GM12891 (cell line): ENCODE data around the gene CASP8AP2.

Source experiments
- PAX5 ChIP-seq: IDR thresholded peaks from 2 replicates; pipeline ENCODE4 v1.6.1; 2011; ENCODE audit warnings: low read length, moderate library complexity, mild to moderate bottlenecking; ENCODE audit not compliant: insufficient read depth, severe bottlenecking
- POLR2A ChIP-seq: IDR thresholded peaks from 2 replicates; pipeline ENCODE4 v1.6.1; 2011; ENCODE audit warnings: low read depth, low read length, control low read depth
- POLR2AphosphoS5 ChIP-seq: IDR thresholded peaks from 2 replicates; pipeline ENCODE4 v1.6.1; 2011; ENCODE audit warnings: low read depth, low read length, control low read depth
- POU2F2 ChIP-seq: IDR thresholded peaks from 2 replicates; pipeline ENCODE4 v1.6.1; 2011; ENCODE audit warnings: low read depth, mild to moderate bottlenecking, control low read depth, low read length, moderate library complexity
- SPI1 ChIP-seq: IDR thresholded peaks from 2 replicates; pipeline ENCODE4 v1.6.1; 2011; ENCODE audit warnings: low read depth, low read length, control low read depth
- TAF1 ChIP-seq: IDR thresholded peaks from 2 replicates; pipeline ENCODE4 v1.6.1; 2011; ENCODE audit warnings: low read depth, low read length, control low read depth

GRCh38 chr6:89853068-89853467 lies 23.4 kb downstream of the CASP8AP2 start:
- TF ChIP-seq POLR2AphosphoS5 (no peak), POLR2A (no peak), TAF1 (no peak), PAX5 (no peak), SPI1 (no peak), POU2F2 (no peak)
